ENCODE measurements around the gene ARHGAP24. TPM values are rescaled to one million over a fixed set of nuclear protein-coding genes. Genes with fewer than 3 reads are reported as not detected.

ARHGAP24 gene
- total RNA-seq, 3 donors from 2014 or later, result 5.2 to 11.6 (median 6.7) TPM

DNA sequence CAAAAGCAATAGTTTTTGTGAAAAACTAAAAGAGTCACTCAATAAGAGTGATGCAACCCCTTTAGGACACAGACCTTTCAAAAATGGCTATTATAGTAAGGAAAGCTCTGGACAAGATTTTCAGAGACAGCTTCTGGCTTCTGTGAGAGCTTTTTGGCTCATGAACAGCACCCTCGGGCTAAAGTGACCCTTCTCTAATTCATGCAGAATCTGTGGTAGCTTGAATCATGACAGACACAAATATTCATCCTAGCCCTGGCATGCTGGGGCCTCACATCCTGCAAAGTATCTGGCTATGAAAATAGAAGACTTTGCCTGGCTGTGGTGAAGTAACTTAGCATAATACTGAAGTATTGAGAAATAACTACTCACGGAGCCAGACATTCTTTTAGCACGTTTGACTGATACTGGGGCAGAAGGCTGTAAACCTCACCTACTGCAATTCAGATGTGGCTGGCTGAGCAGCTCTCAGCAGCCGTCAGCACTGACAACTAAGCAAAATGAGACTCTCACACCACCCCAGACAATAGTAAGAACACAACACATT lies 557.6 kb downstream of the ARHGAP24 start:
- DNase-seq, result no peak
- intact Hi-C loops (cut with DNase I, micrococcal nuclease), result no loop called here

DNA sequence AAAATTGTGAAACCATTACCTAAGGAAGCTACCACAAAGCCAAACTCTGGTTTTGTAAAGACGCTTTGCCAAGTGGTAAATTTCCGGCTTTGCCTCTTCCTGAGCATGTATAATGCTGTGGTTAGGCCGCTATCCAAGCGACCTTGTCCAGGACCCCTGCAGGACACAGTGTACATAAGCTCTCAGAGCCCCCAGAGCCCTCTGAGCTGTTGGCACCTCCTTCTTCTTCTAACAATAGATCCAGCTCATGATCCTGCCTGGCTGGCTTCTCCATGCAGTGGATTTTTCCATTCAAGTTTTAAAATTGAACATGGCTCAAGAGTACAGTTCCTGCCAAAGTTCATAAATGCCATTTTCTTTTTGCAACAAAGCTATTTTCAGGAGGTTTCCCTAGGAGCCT lies 558.2 kb downstream of the ARHGAP24 start:
- TF ChIP-seq, protein P1, sequence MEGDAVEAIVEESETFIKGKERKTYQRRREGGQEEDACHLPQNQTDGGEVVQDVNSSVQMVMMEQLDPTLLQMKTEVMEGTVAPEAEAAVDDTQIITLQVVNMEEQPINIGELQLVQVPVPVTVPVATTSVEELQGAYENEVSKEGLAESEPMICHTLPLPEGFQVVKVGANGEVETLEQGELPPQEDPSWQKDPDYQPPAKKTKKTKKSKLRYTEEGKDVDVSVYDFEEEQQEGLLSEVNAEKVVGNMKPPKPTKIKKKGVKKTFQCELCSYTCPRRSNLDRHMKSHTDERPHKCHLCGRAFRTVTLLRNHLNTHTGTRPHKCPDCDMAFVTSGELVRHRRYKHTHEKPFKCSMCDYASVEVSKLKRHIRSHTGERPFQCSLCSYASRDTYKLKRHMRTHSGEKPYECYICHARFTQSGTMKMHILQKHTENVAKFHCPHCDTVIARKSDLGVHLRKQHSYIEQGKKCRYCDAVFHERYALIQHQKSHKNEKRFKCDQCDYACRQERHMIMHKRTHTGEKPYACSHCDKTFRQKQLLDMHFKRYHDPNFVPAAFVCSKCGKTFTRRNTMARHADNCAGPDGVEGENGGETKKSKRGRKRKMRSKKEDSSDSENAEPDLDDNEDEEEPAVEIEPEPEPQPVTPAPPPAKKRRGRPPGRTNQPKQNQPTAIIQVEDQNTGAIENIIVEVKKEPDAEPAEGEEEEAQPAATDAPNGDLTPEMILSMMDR (IDR thresholded peaks at IDR 0.05), result no peak
- intact Hi-C loops (cut with DNase I, micrococcal nuclease), result no loop called here
- peak in 1 of 3 donors; percentile 1 for DNase-seq
- Histone ChIP-seq H3K36me3 (ENCODE audit: low read depth) (no peaks in the 10 kb centered on the region), H3K4me3 (no peak overlapping the region), H3K9me3 (no peaks in the 10 kb centered on the region), H3K4me1 (ENCODE audit: low read depth) (no peaks in the 10 kb centered on the region)
- ATAC-seq, result no peak

More for the DNA sequence above, 557.6 kb downstream of the ARHGAP24 start:
- Histone ChIP-seq H3K4me1 (ENCODE audit: low read depth) (no peaks in the 10 kb centered on the region), H3K9me3 (no peaks in the 10 kb centered on the region), H3K4me3 (no peak overlapping the region), H3K36me3 (ENCODE audit: low read depth) (no peaks in the 10 kb centered on the region)
- ATAC-seq, result peak; percentile 20
- TF ChIP-seq, protein P1 (IDR thresholded peaks at IDR 0.05), result no peak

GRCh38 chr4:86034616-86035015 lies 559.7 kb downstream of the ARHGAP24 start:
- TF ChIP-seq, protein P1 (IDR thresholded peaks at IDR 0.05), result no peak
- H3K9me3 ChIP-seq, result no peaks in the 10 kb centered on the region
- H3K4me3 ChIP-seq, result no peak overlapping the region
- DNase-seq (no peak), ATAC-seq (no peak)
- no peaks in the 10 kb centered on the region for H3K36me3 ChIP-seq (ENCODE audit: low read depth)
- intact Hi-C loops (cut with DNase I, micrococcal nuclease), result no loop called here
- no peaks in the 10 kb centered on the region for H3K4me1 ChIP-seq (ENCODE audit: low read depth)

GRCh38 chr4:86035688-86036087 lies 560.7 kb downstream of the ARHGAP24 start:
- TF ChIP-seq, protein P1 (IDR thresholded peaks at IDR 0.05), result no peak
- Histone ChIP-seq H3K4me3 (no peak overlapping the region), H3K4me1 (ENCODE audit: low read depth) (no peaks in the 10 kb centered on the region), H3K36me3 (ENCODE audit: low read depth) (no peaks in the 10 kb centered on the region), H3K9me3 (no peaks in the 10 kb centered on the region)
- intact Hi-C loops (cut with DNase I, micrococcal nuclease), result no loop called here
- DNase-seq (no peak), ATAC-seq (no peak)

- no peaks in the 10 kb centered on the region for H3K9me3 ChIP-seq
- TF ChIP-seq, protein P1 (IDR thresholded peaks at IDR 0.05), result no peak
- H3K4me1 ChIP-seq (ENCODE audit: low read depth), result no peaks in the 10 kb centered on the region
- no peak for ATAC-seq
- H3K4me3 ChIP-seq, result no peak overlapping the region
- intact Hi-C loops (cut with DNase I, micrococcal nuclease), result no loop called here
- no peak for DNase-seq
- H3K36me3 ChIP-seq (ENCODE audit: low read depth), result no peaks in the 10 kb centered on the region
Observed at GRCh38 chr4:86036736-86037135, 561.8 kb downstream of the ARHGAP24 start.

DNA sequence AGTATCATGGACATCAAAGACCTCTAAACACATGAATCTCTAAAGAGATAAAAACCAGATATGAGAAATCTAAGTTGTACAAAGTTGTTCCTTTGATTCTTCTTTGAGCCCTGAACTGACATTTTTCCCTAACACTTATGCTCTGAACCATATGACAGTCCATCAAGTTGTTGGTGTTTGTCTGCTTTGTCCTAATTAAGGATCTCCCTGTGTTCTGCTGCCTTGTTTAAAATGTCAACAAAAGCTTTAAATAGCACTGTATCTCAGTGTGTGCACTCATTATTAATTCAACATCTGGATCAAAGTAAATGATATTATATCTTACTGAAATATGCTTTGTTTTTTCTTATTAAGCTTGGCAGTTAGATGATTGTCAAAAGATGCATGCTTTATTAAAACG lies 563.1 kb downstream of the ARHGAP24 start:
- no peaks in the 10 kb centered on the region for H3K4me1 ChIP-seq (ENCODE audit: low read depth)

More for the DNA sequence above, 563.1 kb downstream of the ARHGAP24 start:
- H3K36me3 ChIP-seq (ENCODE audit: low read depth), result no peaks in the 10 kb centered on the region
- no peaks in the 10 kb centered on the region for H3K9me3 ChIP-seq
- intact Hi-C loops (cut with DNase I, micrococcal nuclease), result no loop called here
- TF ChIP-seq, protein P1 (IDR thresholded peaks at IDR 0.05), result no peak
- DNase-seq, result no peak
- H3K4me3 ChIP-seq, result no peak overlapping the region
- ATAC-seq, result no peak
